WTC11 (cell line): ENCODE measurements around the gene ZC3H4. TPM values are rescaled to one million over a fixed set of nuclear protein-coding genes. Genes with fewer than 3 reads are reported as not detected.

Source experiments
- ATAC-seq: fragments of 200-7000 bp; cut with Tn5 transposase; 2 replicates; pipeline ENCODE4 v1.10.0; 2021; ENCODE audit warnings: mild to moderate bottlenecking, moderate library complexity
- CTCF ChIA-PET: fragments of 300-600 bp; sonication (Branson Sonifier 250); formaldehyde crosslinking; loops from one replicate; lab custom pipeline; 2021; ENCODE audit warnings: antibody characterized with exemption; lab: Charles Lee
- POLR2A ChIA-PET: fragments of 350-600 bp; sonication (Branson Sonifier 250); formaldehyde crosslinking; loops from one replicate; lab custom pipeline; 2021; ENCODE audit warnings: antibody characterized with exemption; lab: Charles Lee
- DNase-seq: peaks from one replicate; pipeline ENCODE4 v3.0.0; 2021; ENCODE audit warnings: low spot score
- H3K27ac Mint-ChIP-seq: 2 replicates; pipeline ENCODE4 v1.8.0; 2021; ENCODE audit warnings: mixed read lengths
- H3K27me3 Mint-ChIP-seq: 2 replicates; pipeline ENCODE4 v1.8.0; 2021; ENCODE audit warnings: low read depth, mild to moderate bottlenecking, moderate library complexity, mixed read lengths
- H3K36me3 Mint-ChIP-seq: 2 replicates; pipeline ENCODE4 v1.8.0; 2021; ENCODE audit warnings: mixed read lengths
- H3K4me1 Mint-ChIP-seq: 2 replicates; pipeline ENCODE4 v1.8.0; 2022; ENCODE audit warnings: mixed read lengths
- H3K4me3 Mint-ChIP-seq: 2 replicates; pipeline ENCODE4 v1.8.0; 2021; ENCODE audit warnings: mild to moderate bottlenecking, moderate library complexity, mixed read lengths
- H3K9me3 Mint-ChIP-seq: 2 replicates; pipeline ENCODE4 v1.8.0; 2021; ENCODE audit warnings: mixed read lengths
- ATF2 ChIP-seq: sonication (generic); formaldehyde crosslinking; IDR thresholded peaks from 2 replicates; pipeline ENCODE4 v1.8.1; 2022; ENCODE audit warnings: low read depth, missing genetic modification reagents, borderline replicate concordance
- ATF6 ChIP-seq: sonication (generic); formaldehyde crosslinking; IDR thresholded peaks from 2 replicates; pipeline ENCODE4 v1.8.1; 2023; ENCODE audit warnings: mild to moderate bottlenecking, missing genetic modification reagents
- E2F1 ChIP-seq: sonication (generic); formaldehyde crosslinking; IDR thresholded peaks from 2 replicates; pipeline ENCODE4 v1.8.0; 2022; ENCODE audit warnings: mild to moderate bottlenecking, missing genetic modification reagents
- E2F4 ChIP-seq: sonication (generic); formaldehyde crosslinking; IDR thresholded peaks from 2 replicates; pipeline ENCODE4 v1.8.1; 2022; ENCODE audit warnings: low read depth, mild to moderate bottlenecking, moderate library complexity, missing genetic modification reagents, borderline replicate concordance
- ELF4 ChIP-seq: sonication (generic); formaldehyde crosslinking; IDR thresholded peaks from 2 replicates; pipeline ENCODE4 v1.8.1; 2022; ENCODE audit warnings: low read depth, mild to moderate bottlenecking, moderate library complexity, missing genetic modification reagents
- ESRRA ChIP-seq: sonication (generic); formaldehyde crosslinking; IDR thresholded peaks from 2 replicates; pipeline ENCODE4 v1.8.1; 2022; ENCODE audit warnings: mild to moderate bottlenecking, missing genetic modification reagents, borderline replicate concordance
- FOXP1 ChIP-seq: sonication (generic); formaldehyde crosslinking; IDR thresholded peaks from 2 replicates; pipeline ENCODE4 v1.8.0; 2022; ENCODE audit warnings: missing genetic modification reagents, mild to moderate bottlenecking, moderate library complexity, borderline replicate concordance
- GRHL2 ChIP-seq: fragments of 250-450 bp; sonication (Bioruptor Pico); IDR thresholded peaks from 2 replicates; pipeline ENCODE4 v1.8.0; 2022; ENCODE audit warnings: mild to moderate bottlenecking, moderate library complexity; ENCODE audit not compliant: insufficient replicate concordance, severe bottlenecking
- MAX ChIP-seq: sonication (generic); formaldehyde crosslinking; IDR thresholded peaks from 2 replicates; pipeline ENCODE4 v1.8.0; 2022; ENCODE audit warnings: mild to moderate bottlenecking, missing genetic modification reagents
- MXD4 ChIP-seq: fragments of 250-450 bp; sonication (Bioruptor Pico); IDR thresholded peaks from 2 replicates; pipeline ENCODE4 v1.8.0; 2021; ENCODE audit warnings: mild to moderate bottlenecking, moderate library complexity, borderline replicate concordance
- NR1H2 ChIP-seq: sonication (generic); formaldehyde crosslinking; IDR thresholded peaks from 2 replicates; pipeline ENCODE4 v1.9.0; 2021; ENCODE audit warnings: mild to moderate bottlenecking, moderate library complexity, missing genetic modification reagents
- NR3C1 ChIP-seq: sonication (generic); formaldehyde crosslinking; conservative IDR thresholded peaks from 2 replicates; pipeline ENCODE4 v1.8.1; 2023; ENCODE audit warnings: low read depth, mild to moderate bottlenecking, missing genetic modification reagents
- OVOL2 ChIP-seq: fragments of 250-450 bp; sonication (Bioruptor Pico); IDR thresholded peaks from 2 replicates; pipeline ENCODE4 v1.9.0; 2021; ENCODE audit warnings: mild to moderate bottlenecking, borderline replicate concordance
- RELA ChIP-seq: sonication (generic); formaldehyde crosslinking; IDR thresholded peaks from 2 replicates; pipeline ENCODE4 v1.8.1; 2022; ENCODE audit warnings: missing genetic modification reagents, mild to moderate bottlenecking, borderline replicate concordance
- USF1 ChIP-seq: sonication (generic); formaldehyde crosslinking; IDR thresholded peaks from 2 replicates; pipeline ENCODE4 v1.8.0; 2022; ENCODE audit warnings: mild to moderate bottlenecking, missing genetic modification reagents
- USF2 ChIP-seq: sonication (generic); formaldehyde crosslinking; IDR thresholded peaks from 2 replicates; pipeline ENCODE4 v1.8.1; 2023; ENCODE audit warnings: mild to moderate bottlenecking, missing genetic modification reagents, moderate library complexity
- ZBTB43 ChIP-seq: sonication (generic); formaldehyde crosslinking; IDR thresholded peaks from 2 replicates; pipeline ENCODE4 v1.8.1; 2023; ENCODE audit warnings: mild to moderate bottlenecking, missing genetic modification reagents
- ZNF121 ChIP-seq: sonication (generic); formaldehyde crosslinking; IDR thresholded peaks from 2 replicates; pipeline ENCODE4 v1.8.0; 2023; ENCODE audit warnings: missing genetic modification reagents
- ZNF425 ChIP-seq: fragments of 250-450 bp; sonication (Bioruptor Pico); conservative IDR thresholded peaks from 2 replicates; pipeline ENCODE4 v1.9.0; 2021; ENCODE audit warnings: mild to moderate bottlenecking
- total RNA-seq: library from RNA; stranded (reverse); gene quantifications from 3 replicates; pipeline ENCODE4 v1.2.3, GENCODE V29; 2021

The ZC3H4 gene
- total RNA-seq, 1 experiment from 2014 or later: 67.2 TPM

- ATAC-seq: no peak
- H3K4me3 Mint-ChIP-seq: no peak overlapping the region
- no peak for DNase-seq
- H3K9me3 Mint-ChIP-seq: no peaks in the 10 kb centered on the region
- TF ChIP-seq ZBTB43 (CRISPR knock-in tag) (no peak), ELF4 (no peak), GRHL2 (CRISPR knock-in tag) (no peak), E2F4 (CRISPR knock-in tag) (no peak), NR3C1 (CRISPR knock-in tag) (no peak), ZNF425 (CRISPR knock-in tag) (no peak), MXD4 (no peak), ATF6 (no peak), MAX (CRISPR knock-in tag) (no peak), FOXP1 (CRISPR knock-in tag) (no peak), USF1 (CRISPR knock-in tag) (no peak), OVOL2 (CRISPR knock-in tag) (no peak), ATF2 (CRISPR knock-in tag) (no peak), NR1H2 (no peak), ESRRA (CRISPR knock-in tag) (no peak), ZNF121 (no peak), E2F1 (no peak), RELA (CRISPR knock-in tag) (no peak), USF2 (CRISPR knock-in tag) (no peak)
- CTCF ChIA-PET: interaction anchor here (0.5 to 2.0 kb wide), 3 partner anchors 146 to 451 kb away, joined by 4 to 5 read pairs (median 4); no protein-coding TSS in a partner anchor
- peaks cover 15% of the 10 kb centered on the region for H3K36me3 Mint-ChIP-seq
- POLR2A ChIA-PET: interaction anchor here (0.6 to 1.2 kb wide), 2 partner anchors 13 to 16 kb away, joined by 3 read pairs; partner anchors contain the start of gene ZC3H4
- peak overlapping the region; percentile 78 for H3K27ac Mint-ChIP-seq
- peaks cover 45% of the 10 kb centered on the region for H3K4me1 Mint-ChIP-seq
- no peaks in the 10 kb centered on the region for H3K27me3 Mint-ChIP-seq
These were observed 16.0 kb downstream of the ZC3H4 start for GRCh38 chr19:47097396-47098201.
